K562 (cell line): ENCODE results near the gene BTD.

Experiments used
- BHLHE40 ChIP-seq: IDR thresholded peaks from 2 replicates; pipeline ENCODE4 v1.6.1; 2011; ENCODE audit warnings: low read length, improper control_type of control experiment
- ELF2 ChIP-seq: fragments of 250-450 bp; sonication (Bioruptor Pico); IDR thresholded peaks from 2 replicates; pipeline ENCODE4 v1.5.0; 2021; ENCODE audit warnings: mild to moderate bottlenecking
- EZH2 ChIP-seq: IDR thresholded peaks from 2 replicates; pipeline ENCODE4 v1.6.1; 2012; ENCODE audit warnings: low read depth, mild to moderate bottlenecking, inconsistent platforms, low read length, borderline replicate concordance
- KLF6 ChIP-seq: fragments of 250-450 bp; sonication (Bioruptor Pico); IDR thresholded peaks from 2 replicates; pipeline ENCODE4 v1.4.0; 2020; ENCODE audit warnings: mild to moderate bottlenecking, moderate library complexity, borderline replicate concordance
- TFAP4 ChIP-seq: sonication (generic); formaldehyde crosslinking; IDR thresholded peaks from 2 replicates; pipeline ENCODE4 v1.8.0; 2022; ENCODE audit warnings: missing genetic modification reagents, mild to moderate bottlenecking, moderate library complexity, borderline replicate concordance
- ZC3H4 ChIP-seq: sonication (generic); formaldehyde crosslinking; IDR thresholded peaks from 2 replicates; pipeline ENCODE4 v1.9.0; 2021; ENCODE audit warnings: missing genetic modification reagents, borderline replicate concordance
- ZNF146 ChIP-seq: IDR thresholded peaks from one replicate; pipeline ENCODE4 v1.6.1; 2018; ENCODE audit warnings: missing compliant biosample characterization; ENCODE audit not compliant: unreplicated experiment
- TF ChIP-seq, protein P1 (sequence below): sonication (generic); formaldehyde crosslinking; IDR thresholded peaks from 2 replicates; pipeline ENCODE4 v1.8.1; 2023; ENCODE audit warnings: mild to moderate bottlenecking, missing genetic modification reagents, moderate library complexity

DNA sequence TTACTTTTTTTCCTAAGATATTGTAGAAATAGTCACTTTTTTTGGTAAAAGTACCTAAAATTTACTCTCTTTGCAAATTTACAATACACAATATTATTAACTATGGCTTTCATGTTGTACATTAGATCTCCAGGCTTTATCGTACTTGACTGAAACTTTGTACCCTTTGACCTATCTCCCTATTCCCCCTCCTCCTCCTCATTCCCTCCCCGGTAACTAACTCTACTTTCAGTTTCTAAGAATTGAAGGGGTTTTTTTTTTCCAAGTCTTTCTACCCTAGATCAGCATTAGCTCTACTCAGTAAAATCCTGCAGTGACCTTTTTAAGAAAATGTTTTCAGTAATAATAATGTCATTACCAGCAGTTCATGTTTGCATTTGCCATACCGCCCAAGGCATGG lies 10.3 kb upstream of the BTD start:
- TF ChIP-seq ELF2 (CRISPR knock-in tag), result no peak
- TF ChIP-seq ZNF146 (CRISPR knock-in tag), result no peak
- no peak for TF ChIP-seq BHLHE40
- TF ChIP-seq EZH2, result no peak
- TF ChIP-seq ZC3H4 (CRISPR knock-in tag), result no peak
- TF ChIP-seq KLF6, result no peak
- TF ChIP-seq, protein P1, sequence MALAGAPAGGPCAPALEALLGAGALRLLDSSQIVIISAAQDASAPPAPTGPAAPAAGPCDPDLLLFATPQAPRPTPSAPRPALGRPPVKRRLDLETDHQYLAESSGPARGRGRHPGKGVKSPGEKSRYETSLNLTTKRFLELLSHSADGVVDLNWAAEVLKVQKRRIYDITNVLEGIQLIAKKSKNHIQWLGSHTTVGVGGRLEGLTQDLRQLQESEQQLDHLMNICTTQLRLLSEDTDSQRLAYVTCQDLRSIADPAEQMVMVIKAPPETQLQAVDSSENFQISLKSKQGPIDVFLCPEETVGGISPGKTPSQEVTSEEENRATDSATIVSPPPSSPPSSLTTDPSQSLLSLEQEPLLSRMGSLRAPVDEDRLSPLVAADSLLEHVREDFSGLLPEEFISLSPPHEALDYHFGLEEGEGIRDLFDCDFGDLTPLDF (CRISPR knock-in tag), result no peak
- no peak for TF ChIP-seq TFAP4 (CRISPR knock-in tag)
